Spinal cord (tissue), 10 donors: Measurements from ENCODE around the gene CNIH3. TPM values are rescaled to one million over a fixed set of nuclear protein-coding genes. Genes with fewer than 3 reads are reported as not detected.
A peak's percentile ranks its signal among the peaks of the same experiment; 100 is the strongest.
"Not testable (repeated sequence)": the region's sequence is repeated elsewhere in the genome, so short reads cannot be mapped to it uniquely, and the experiment has no call there.

Experiments used
- DNase-seq, 6 donors: peaks; one replicate each; pipeline versions ENCODE4 v3.0.0 to v3.0.0-alpha.2; 2013 to 2015; ENCODE audit warnings: low spot score in 6 of 6, low read depth in 4 of 6
- H3K27ac ChIP-seq: one replicate; pipeline ENCODE4 v1.5.1; 2013; ENCODE audit warnings: low read depth, low read length, control low read depth
- H3K27me3 ChIP-seq: one replicate; pipeline ENCODE4 v1.6.1; 2013; ENCODE audit warnings: low read length; ENCODE audit not compliant: control insufficient read depth, insufficient read depth
- H3K36me3 ChIP-seq: one replicate; pipeline ENCODE4 v1.6.1; 2013; ENCODE audit warnings: low read length; ENCODE audit not compliant: control insufficient read depth, insufficient read depth
- H3K4me1 ChIP-seq: one replicate; pipeline ENCODE4 v1.6.1; 2013; ENCODE audit warnings: low read length; ENCODE audit not compliant: control insufficient read depth, insufficient read depth
- H3K4me3 ChIP-seq: one replicate; pipeline ENCODE4 v1.5.1; 2013; ENCODE audit warnings: low read depth, low read length, control low read depth
- H3K9me3 ChIP-seq: one replicate; pipeline ENCODE4 v1.6.1; 2013; ENCODE audit warnings: low read length; ENCODE audit not compliant: control insufficient read depth, insufficient read depth
- WGBS: methylation state at CpG from one replicate; pipeline ENCODE4 v1.1.5; 2013; ENCODE audit warnings: missing lambda C conversion rate; ENCODE audit not compliant: insufficient coverage; 5-methylcytosine and 5-hydroxymethylcytosine counted together
- long read RNA-seq, 4 donors: transcript quantifications; one replicate each; lab custom pipeline, GENCODE V29; 2026
- polyA plus RNA-seq, 2 donors: library from polyadenylated mRNA; unstranded; fragments of 120-200 nt; gene quantifications; one replicate each; pipeline ENCODE4 v1.2.1, GENCODE V29; 2013; ENCODE audit not compliant: insufficient read length in 2 of 2
- total RNA-seq, 2 donors: library from RNA; depleted of rRNA in 1 of 2; stranded (reverse); fragments of 120-200 nt in 1 of 2; fragments of >200 nt in 1 of 2; gene quantifications; one replicate each; pipeline versions ENCODE4 v1.2.3 to v1.2.4, GENCODE V29; 2013 to 2014
- donor health status: healthy.

CNIH3 gene
- total RNA-seq (10 to 100 TPM in 1 of 2 donors, 1 to 10 TPM in 1; 8.3 to 11.3 TPM), polyA plus RNA-seq (10 to 100 TPM; 14.9 to 18.6 TPM)
- long read RNA-seq, donor 1, partial matches to known transcripts, result 0 of 2 reads
- long read RNA-seq, donor 1, other reads (novel, unspliced or antisense), result 0 of 2 reads
- long read RNA-seq, donor 2, result 0 reads
- long read RNA-seq, donor 3, partial matches to known transcripts, result 0 of 3 reads
- long read RNA-seq, donor 3, other reads (novel, unspliced or antisense), result 0 of 3 reads
- long read RNA-seq, donor 4, partial matches to known transcripts, result 0 of 2 reads
- long read RNA-seq, donor 4, other reads (novel, unspliced or antisense), result 0 of 2 reads

DNA sequence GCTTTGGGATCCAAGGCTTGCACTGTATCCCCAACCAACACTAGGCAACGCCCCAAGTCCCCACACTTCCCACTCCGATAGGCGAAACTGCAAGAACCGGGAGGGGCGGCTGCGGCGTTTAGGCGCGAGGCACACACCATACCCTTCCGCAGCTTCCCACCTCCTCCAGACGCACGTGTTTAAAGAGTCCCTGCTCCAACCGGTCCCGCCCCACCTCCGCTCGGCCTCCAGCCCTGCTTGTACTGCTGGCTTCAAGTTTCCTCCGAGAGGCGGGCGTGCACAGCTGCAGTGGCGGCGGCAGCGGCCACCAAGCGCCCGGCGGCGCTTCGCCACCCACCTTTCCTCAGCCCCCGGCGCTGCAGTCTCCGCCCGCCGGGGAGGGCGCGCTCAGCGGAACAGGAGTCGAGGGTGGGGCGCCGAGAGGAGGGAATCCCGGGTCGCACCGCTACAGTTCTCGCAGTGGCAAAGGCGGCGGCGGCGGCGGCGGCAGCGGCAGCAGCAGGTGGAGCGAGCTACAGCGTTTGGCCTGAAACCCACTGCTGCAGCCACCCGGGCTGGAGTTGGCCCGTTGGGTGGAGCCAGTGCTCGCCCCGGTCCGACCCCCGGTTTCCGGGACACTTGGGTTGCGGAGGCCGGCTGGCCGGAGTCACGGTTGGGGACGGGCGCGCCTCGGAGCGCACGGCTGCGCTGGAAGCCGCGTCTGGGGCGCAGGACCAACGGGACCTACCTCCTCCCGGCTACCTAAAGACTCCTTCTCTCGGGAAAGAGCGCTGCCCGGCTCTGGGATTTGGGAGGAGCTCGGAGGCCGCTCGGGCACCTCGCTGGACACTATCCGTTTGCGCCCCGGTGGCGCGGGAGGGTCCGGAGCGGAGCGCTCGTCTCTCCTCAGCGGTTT, at the start of gene CNIH3:
Gene CNIH3, plus strand, starts transcription at position 457 of the 895 bp plus-strand sequence. CDS start 858 bp downstream, outside the sequence.
- Histone ChIP-seq H3K27me3 (peaks cover 52% of the 10 kb centered on the region), H3K4me3 (peak within 1 kb of the TSS; percentile 26), H3K27ac (no peak within 1 kb of the TSS), H3K4me1 (peaks cover 27% of the 10 kb centered on the region), H3K9me3 (no peaks in the 10 kb centered on the region), H3K36me3 (no peaks in the 10 kb centered on the region)
- under 1% methylated on average over 91 of the region's 91 CpGs for WGBS
- peak in 4 of 6 donors; percentile 17 to 83 (median 50) for DNase-seq

GRCh38 chr1:224566492-224566891, 49.6 kb upstream of the CNIH3 start:
- H3K36me3 ChIP-seq, H3K4me3 ChIP-seq, H3K27ac ChIP-seq, DNase-seq, H3K9me3 ChIP-seq, H3K27me3 ChIP-seq, H3K4me1 ChIP-seq: not testable (repeated sequence)
- WGBS, result no CpG with 5 or more reads among the region's 1 CpG

DNA sequence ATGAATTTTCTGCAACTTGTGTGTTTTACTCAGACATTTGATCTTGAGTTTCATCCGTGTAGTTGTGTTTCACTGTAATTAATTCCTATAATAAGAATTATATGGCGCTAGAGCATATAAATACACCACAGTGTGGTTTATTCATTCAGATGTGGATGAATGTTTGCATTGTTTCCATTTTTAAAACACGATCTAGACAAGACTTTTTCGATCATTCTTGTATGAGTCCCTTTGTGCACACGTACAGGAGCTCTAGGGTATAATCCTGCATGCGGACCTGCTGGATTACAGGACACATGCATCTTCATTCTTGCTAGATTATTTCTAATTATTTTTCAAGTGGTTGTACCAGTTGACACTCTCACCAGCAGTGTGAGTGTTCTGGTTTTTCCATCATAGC, 46.8 kb upstream of the CNIH3 start:
- Histone ChIP-seq H3K4me1 (no peaks in the 10 kb centered on the region), H3K27me3 (no peaks in the 10 kb centered on the region), H3K4me3 (no peak overlapping the region), H3K27ac (no peak overlapping the region), H3K9me3 (no peaks in the 10 kb centered on the region), H3K36me3 (no peaks in the 10 kb centered on the region)
- no peak for DNase-seq
- 100% methylated on average over 2 of the region's 6 CpGs for WGBS

GRCh38 chr1:224571975-224572374, 44.1 kb upstream of the CNIH3 start:
- WGBS, result 97% methylated on average over 3 of the region's 3 CpGs
- H3K4me3 ChIP-seq, H3K27ac ChIP-seq, H3K4me1 ChIP-seq, H3K36me3 ChIP-seq, H3K9me3 ChIP-seq, H3K27me3 ChIP-seq, DNase-seq: not testable (repeated sequence)

DNA sequence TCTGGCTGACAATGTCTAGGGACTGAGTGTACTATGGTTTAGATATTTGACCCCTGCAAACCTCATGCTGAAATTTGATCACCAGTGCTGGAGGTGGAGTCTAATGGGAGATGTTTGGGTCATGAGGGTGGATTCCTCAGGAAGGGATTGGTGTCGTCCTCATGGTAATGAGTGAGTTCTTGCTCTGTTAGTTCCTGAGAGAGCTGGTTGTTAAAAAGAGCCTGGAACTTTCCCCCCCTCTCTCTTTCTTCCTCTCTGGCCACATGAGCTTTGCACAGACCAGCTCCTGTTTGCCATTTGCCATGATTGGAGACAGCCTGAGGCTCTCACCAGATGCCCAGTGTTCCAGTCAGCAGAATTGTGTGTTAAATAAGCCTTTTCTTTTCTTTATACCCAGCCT, 36.6 kb upstream of the CNIH3 start:
- WGBS, result no CpG with 5 or more reads among the region's 1 CpG
- no peak for DNase-seq
- Histone ChIP-seq H3K4me3 (no peak overlapping the region), H3K9me3 (no peaks in the 10 kb centered on the region), H3K4me1 (no peaks in the 10 kb centered on the region), H3K27me3 (no peaks in the 10 kb centered on the region), H3K27ac (no peak overlapping the region), H3K36me3 (no peaks in the 10 kb centered on the region)

GRCh38 chr1:224580006-224580405, 36.1 kb upstream of the CNIH3 start:
- DNase-seq, result no peak
- Histone ChIP-seq H3K9me3 (no peaks in the 10 kb centered on the region), H3K36me3 (no peaks in the 10 kb centered on the region), H3K4me3 (no peak overlapping the region), H3K27ac (no peak overlapping the region), H3K4me1 (no peaks in the 10 kb centered on the region), H3K27me3 (no peaks in the 10 kb centered on the region)
- no CpG with 5 or more reads among the region's 3 CpGs for WGBS

- DNase-seq, result no peak
- WGBS, result no CpG with 5 or more reads among the region's 1 CpG
- no peaks in the 10 kb centered on the region for H3K4me1 ChIP-seq
- no peak overlapping the region for H3K4me3 ChIP-seq
- no peaks in the 10 kb centered on the region for H3K9me3 ChIP-seq
- no peak overlapping the region for H3K27ac ChIP-seq
- H3K27me3 ChIP-seq, result no peaks in the 10 kb centered on the region
- no peaks in the 10 kb centered on the region for H3K36me3 ChIP-seq
Observed at GRCh38 chr1:224582041-224582440, 34.1 kb upstream of the CNIH3 start.

DNA sequence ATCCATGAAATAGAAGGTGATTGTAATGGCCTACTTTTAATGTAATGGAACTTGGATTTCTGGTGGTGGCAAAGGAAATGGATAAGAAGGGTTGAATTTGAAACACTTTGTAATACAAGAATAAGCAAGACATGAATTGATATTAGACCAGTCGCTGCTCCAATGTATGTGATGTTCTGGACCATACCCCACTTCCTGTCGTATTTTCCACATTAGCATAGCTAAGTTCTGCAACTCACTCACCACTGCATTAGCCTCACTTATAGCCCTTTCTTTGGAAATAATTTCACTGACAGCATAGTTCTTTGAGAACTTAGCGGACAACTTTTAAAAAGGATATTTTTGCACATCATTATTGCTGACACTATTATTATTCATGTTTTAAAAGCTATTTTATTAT, 32.3 kb upstream of the CNIH3 start:
- H3K27me3 ChIP-seq, result no peaks in the 10 kb centered on the region
- no peaks in the 10 kb centered on the region for H3K36me3 ChIP-seq
- H3K4me3 ChIP-seq, result no peak overlapping the region
- no peak overlapping the region for H3K27ac ChIP-seq
- H3K9me3 ChIP-seq, result no peaks in the 10 kb centered on the region
- DNase-seq, result no peak
- WGBS, result 100% methylated on average over 2 of the region's 3 CpGs
- no peaks in the 10 kb centered on the region for H3K4me1 ChIP-seq

GRCh38 chr1:224585051-224585450, 31.1 kb upstream of the CNIH3 start:
- WGBS, result 86% methylated on average over 7 of the region's 10 CpGs
- no peaks in the 10 kb centered on the region for H3K36me3 ChIP-seq
- no peaks in the 10 kb centered on the region for H3K27me3 ChIP-seq
- H3K27ac ChIP-seq, result no peak overlapping the region
- H3K9me3 ChIP-seq, result no peaks in the 10 kb centered on the region
- no peak overlapping the region for H3K4me3 ChIP-seq
- DNase-seq, result no peak
- peaks cover 2% of the 10 kb centered on the region for H3K4me1 ChIP-seq
